Ascending aorta (tissue), 2 donors: Measurements from ENCODE around the gene LY6G6F. TPM values are rescaled to one million over a fixed set of nuclear protein-coding genes. Genes with fewer than 3 reads are reported as not detected.
A peak's percentile ranks its signal among the peaks of the same experiment; 100 is the strongest.

Source experiments
- DNase-seq, 2 donors: peaks; one replicate each; pipeline ENCODE4 v3.0.0-alpha.2; 2019; ENCODE audit warnings: low spot score in 2 of 2
- H3K27ac ChIP-seq, 2 donors: fragments of 200-600 bp; sonication (generic); one replicate each; pipeline ENCODE4 v1.5.1; 2016 to 2017; ENCODE audit warnings: mild to moderate bottlenecking in 1 of 2
- H3K27me3 ChIP-seq: fragments of 200-600 bp; sonication (generic); one replicate; pipeline ENCODE4 v1.5.1; 2017
- H3K36me3 ChIP-seq, 2 donors: fragments of 200-600 bp; sonication (generic); one replicate each; pipeline ENCODE4 v1.5.1; 2016
- H3K4me1 ChIP-seq, 2 donors: fragments of 200-600 bp; sonication (generic); one replicate each; pipeline ENCODE4 v1.5.1; 2016 to 2017; ENCODE audit warnings: mild to moderate bottlenecking in 1 of 2
- H3K4me3 ChIP-seq, 2 donors: fragments of 200-600 bp; sonication (generic); one replicate each; pipeline ENCODE4 v1.5.1; 2016 to 2017; ENCODE audit warnings: mild to moderate bottlenecking in 1 of 2
- H3K9me3 ChIP-seq, 2 donors: fragments of 200-600 bp; sonication (generic); one replicate each; pipeline ENCODE4 v1.5.1; 2016
- CTCF ChIP-seq, 3 experiments: fragments of 200-600 bp in 2 of 3; fragments of 450-650 bp in 1 of 3; sonication (generic) in 2 of 3; IDR thresholded peaks; one replicate each; pipeline ENCODE4 v1.5.1; 2016 to 2019; ENCODE audit warnings: antibody characterized with exemption in 3 of 3, mild to moderate bottlenecking in 1 of 3, moderate library complexity in 1 of 3
- intact Hi-C: fragments of 100-400 bp; cut with DNase I; formaldehyde crosslinking; loops from one replicate; pipeline ENCODE4 v1.15.1; 2023
- total RNA-seq: library from RNA; depleted of rRNA; stranded (reverse); fragments of >200 nt; gene quantifications from one replicate; pipeline ENCODE4 v1.1.0, GENCODE V29; 2016

Gene LY6G6F
- total RNA-seq, 1 donor from 2014 or later: not detected

- Histone ChIP-seq H3K9me3 (no peaks in the 10 kb centered on the region), H3K36me3 (peaks cover 77 to 88% of the 10 kb centered on the region in 2 donors), H3K27ac (no peak overlapping the region), H3K27me3 (no peaks in the 10 kb centered on the region), H3K4me1 (no peaks in the 10 kb centered on the region), H3K4me3 (no peak overlapping the region)
- intact Hi-C loops: no loop called here
- TF ChIP-seq CTCF (IDR thresholded peaks at IDR 0.05): no peak
- no peak for DNase-seq
Measured at GRCh38 chr6:31692886-31693285, 13.8 kb upstream of the LY6G6F start.

GRCh38 chr6:31693535-31693934 lies 13.1 kb upstream of the LY6G6F start:
- intact Hi-C loops: no loop called here
- Histone ChIP-seq H3K4me1 (no peaks in the 10 kb centered on the region), H3K27ac (no peak overlapping the region), H3K4me3 (no peak overlapping the region), H3K27me3 (no peaks in the 10 kb centered on the region), H3K36me3 (peaks cover 71 to 84% of the 10 kb centered on the region in 2 donors), H3K9me3 (no peaks in the 10 kb centered on the region)
- DNase-seq: no peak
- no peak for TF ChIP-seq CTCF (IDR thresholded peaks at IDR 0.05)

- Histone ChIP-seq H3K36me3 (peaks cover 44 to 63% of the 10 kb centered on the region in 2 donors), H3K27me3 (no peaks in the 10 kb centered on the region), H3K27ac (no peak overlapping the region), H3K9me3 (no peaks in the 10 kb centered on the region), H3K4me1 (peaks cover 13 to 14% of the 10 kb centered on the region in 2 donors), H3K4me3 (no peak overlapping the region)
- no peak for DNase-seq
- TF ChIP-seq CTCF (IDR thresholded peaks at IDR 0.05): no peak
- intact Hi-C loops: no loop called here
Measured at GRCh38 chr6:31697555-31697954, 9.1 kb upstream of the LY6G6F start.

- no peak overlapping the region for H3K4me3 ChIP-seq
Measured at GRCh38 chr6:31700740-31701401, 5.8 kb upstream of the LY6G6F start.

GRCh38 chr6:31701666-31702404 lies 4.8 kb upstream of the LY6G6F start:
- no peak for DNase-seq
- Histone ChIP-seq H3K4me3 (peak overlapping the region; percentile 72 to 78), H3K9me3 (no peaks in the 10 kb centered on the region), H3K27me3 (no peaks in the 10 kb centered on the region), H3K4me1 (peaks cover 13 to 21% of the 10 kb centered on the region in 2 donors), H3K36me3 (peaks cover 15 to 23% of the 10 kb centered on the region in 2 donors), H3K27ac (peak overlapping the region in 1 of 2 donors; percentile 92)
- intact Hi-C loops: loop anchor here (2.0 kb wide), 2 partner anchors 35 to 161 kb away; partner anchors contain the start of genes CLIC1 and NEU1
- no peak for TF ChIP-seq CTCF (IDR thresholded peaks at IDR 0.05)

More at GRCh38 chr6:31700740-31701401, 5.8 kb upstream of the LY6G6F start:
- no peaks in the 10 kb centered on the region for H3K9me3 ChIP-seq
- H3K27me3 ChIP-seq: no peaks in the 10 kb centered on the region
- H3K36me3 ChIP-seq: peaks cover 25 to 32% of the 10 kb centered on the region in 2 donors
- no peak for DNase-seq
- no peak overlapping the region for H3K27ac ChIP-seq
- intact Hi-C loops: no loop called here
- TF ChIP-seq CTCF (IDR thresholded peaks at IDR 0.05): no peak
- H3K4me1 ChIP-seq: peaks cover 13 to 21% of the 10 kb centered on the region in 2 donors
